Measurements from ENCODE around the gene JARID2.

Gene JARID2

DNA sequence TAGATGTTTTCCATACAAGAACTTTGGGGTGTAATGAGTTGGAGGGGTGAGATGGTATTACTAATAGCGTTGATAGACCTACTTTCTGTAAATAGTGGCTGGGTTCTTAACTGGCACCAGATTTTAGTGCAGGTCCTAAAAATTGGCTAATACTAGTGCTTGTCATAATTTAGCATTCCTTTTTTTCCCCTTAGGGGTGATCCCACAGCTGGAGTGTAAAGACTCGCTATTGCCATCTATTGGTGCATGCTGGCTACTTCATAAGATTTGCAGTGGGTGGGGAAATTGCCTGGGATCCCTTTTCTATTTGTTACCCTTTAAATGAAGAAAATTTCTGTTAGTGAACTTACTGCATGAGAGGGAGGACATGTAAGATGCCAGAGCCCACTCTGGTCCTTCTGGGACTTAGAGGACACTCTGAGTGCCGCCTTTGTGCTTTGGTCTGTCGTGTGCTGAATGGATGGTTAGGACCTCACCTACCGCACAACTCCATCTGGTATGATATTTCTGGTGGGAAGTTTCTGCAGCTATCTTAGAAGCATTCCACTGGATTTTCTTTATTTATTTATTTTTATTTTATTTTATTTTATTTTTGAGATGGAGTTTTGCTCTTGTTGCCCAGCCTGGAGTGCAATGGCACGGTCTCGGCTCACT lies 195.5 kb downstream of the JARID2 start:
- DNase-seq (ENCODE audit: low read depth) = peak; percentile 69

DNA sequence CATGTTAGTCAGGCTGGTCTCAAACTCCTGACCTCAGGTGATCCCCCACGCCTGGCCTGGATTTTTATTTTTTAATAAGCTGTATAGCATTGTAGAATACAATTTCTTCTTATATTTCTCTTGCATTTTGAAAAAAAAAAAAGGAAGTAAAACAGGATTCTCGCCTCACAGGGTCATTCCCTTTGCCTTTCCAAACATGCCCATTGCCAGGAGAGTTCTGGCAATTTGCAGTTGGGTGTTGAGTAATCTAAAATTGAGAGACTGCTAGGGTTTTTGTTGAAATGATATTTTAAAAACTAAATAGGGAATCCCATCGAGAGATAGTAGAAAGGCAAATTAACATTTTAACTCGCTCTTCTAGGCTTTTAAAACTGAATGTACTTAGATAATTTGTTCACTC lies 196.1 kb downstream of the JARID2 start:
- DNase-seq (ENCODE audit: low read depth) = no peak

DNA sequence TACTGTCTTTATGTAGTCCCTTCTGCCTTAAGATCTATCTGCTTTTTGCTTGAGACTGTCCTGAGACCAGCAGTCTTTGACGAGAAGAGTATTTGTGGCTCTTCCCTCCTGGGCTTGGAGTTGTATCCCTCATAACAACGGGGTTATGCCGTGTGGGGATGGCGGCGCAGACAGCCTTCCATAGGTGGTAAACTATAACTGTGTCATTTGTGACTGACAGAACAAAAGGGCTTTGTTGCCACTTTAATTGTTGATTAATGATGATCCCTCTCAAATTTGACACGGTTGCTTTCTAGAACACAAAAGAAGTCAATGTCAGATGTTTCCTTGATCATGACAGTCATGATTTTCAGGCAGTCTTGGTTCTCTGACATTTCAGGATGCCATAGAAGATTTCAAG lies 196.6 kb downstream of the JARID2 start:
- no peak for DNase-seq (ENCODE audit: low read depth)

DNA sequence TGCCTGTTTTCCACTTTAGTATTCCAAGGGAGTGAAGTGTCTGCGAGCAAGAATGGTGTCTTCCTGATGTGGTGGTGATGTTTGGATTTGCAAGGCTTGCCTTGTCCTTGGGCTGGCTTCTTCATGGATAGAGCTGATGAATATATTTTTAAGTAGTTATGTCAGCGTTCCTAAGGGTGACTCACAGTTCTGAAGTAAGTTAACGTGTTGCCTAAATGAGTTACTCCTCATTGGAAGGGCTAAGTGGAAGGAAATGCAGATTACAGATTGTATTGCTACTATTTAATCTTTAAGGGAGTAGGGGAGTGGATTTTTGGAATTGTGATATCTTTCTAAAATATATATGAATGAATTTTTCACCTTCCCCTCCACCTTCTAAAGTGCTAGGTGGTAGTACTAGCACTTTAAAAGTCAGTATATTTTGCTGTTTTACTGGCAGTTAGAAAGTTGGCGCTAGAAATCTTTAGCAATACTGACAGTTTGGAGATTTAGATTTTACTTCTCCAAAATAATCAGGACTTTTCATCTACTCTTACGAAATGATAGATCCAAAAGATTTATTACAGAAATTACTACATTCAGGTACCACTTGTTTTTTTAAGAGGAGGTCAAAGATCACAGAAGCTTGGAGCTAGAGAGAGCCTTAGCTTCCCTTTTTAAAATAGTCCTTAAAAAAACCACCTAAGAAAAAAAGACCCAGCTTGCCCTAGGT lies 197.4 kb downstream of the JARID2 start:
- DNase-seq (ENCODE audit: low read depth) = peak; percentile 91

DNA sequence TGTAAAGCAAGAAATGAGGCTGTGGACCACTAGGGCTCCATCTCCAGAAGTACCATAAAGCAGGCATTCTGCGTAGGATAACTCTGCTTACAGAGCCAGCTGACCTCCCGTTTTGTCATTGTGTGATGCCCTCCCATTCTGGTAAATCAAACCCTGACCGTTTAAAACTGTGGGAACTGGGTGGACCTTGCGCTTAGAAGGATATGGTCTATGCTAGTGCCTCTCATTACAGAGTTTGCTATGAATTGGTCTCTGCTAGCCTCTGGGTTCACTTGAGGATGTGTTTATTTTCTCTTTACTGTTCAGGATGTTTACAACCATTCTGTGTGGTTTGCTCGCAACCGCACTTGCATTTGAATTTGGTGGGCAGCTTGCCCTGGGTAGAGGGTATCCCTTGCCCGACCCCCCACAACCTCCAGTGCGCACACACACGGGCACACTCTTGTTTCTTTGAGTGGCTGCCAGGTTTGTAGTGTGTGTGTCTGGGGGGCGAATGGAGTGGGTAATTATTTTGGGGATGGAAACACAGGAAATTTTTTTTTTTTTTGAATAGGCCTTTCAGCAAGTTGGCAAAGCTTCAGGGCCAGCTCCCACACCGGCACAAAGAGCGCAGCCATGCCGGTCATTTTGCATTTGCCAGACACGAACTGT lies 198.3 kb downstream of the JARID2 start:
- peak; percentile 43 for DNase-seq (ENCODE audit: low read depth)

DNA sequence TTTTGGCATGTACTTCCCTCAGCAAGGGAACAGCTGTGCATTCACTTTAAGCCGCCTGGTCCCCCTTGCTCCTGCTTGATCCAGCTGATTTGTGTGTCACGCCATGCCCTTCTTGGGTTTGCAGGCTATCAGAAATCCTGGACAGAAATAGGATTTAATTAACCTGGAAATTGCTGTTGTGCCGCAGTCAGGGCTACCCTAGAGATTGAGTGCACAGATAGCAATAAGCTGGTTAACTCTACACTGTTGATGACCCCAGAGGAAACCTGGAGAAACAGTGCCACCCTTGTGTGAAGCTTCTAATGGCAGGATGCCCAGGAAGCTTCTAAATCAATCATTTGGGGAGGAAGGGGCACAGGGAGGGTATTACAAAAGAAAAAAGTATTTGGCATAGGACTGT lies 199.0 kb downstream of the JARID2 start:
- no peak for DNase-seq (ENCODE audit: low read depth)

DNA sequence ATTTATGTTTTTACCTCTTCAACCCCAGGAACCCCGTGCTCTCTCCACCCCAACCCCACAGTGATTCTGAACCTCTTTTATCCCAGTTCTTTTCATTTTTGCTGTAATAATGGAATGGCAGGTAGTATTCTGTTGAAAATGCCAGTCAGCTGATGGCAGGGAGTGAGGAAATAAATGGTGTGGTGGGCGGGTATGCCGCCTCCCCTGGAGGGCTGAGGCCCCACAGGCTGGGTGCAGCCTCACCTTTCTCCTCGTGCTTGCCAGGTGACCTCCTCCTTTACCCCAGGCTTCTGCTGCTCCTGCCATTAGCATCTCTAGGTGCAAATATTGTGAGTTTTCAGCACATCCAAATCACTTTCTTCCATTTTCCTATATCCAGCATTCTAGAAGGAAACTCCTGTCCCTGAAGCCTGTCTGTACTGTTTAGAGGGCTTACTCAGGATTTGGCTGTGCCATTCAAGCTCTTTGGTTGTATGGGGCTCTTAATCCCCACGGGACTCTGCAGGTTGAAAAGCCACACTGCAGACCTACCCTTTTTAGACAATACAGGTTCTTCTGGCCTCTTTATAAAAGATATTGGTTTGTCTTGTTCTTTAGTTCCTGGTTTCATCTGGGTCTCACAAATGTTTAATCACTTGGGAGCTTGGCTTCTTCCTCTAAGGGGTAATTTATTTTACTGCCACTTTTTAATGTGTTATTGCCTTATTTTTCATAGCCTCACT lies 201.8 kb downstream of the JARID2 start:
- no peak for DNase-seq (ENCODE audit: low read depth)

DNA sequence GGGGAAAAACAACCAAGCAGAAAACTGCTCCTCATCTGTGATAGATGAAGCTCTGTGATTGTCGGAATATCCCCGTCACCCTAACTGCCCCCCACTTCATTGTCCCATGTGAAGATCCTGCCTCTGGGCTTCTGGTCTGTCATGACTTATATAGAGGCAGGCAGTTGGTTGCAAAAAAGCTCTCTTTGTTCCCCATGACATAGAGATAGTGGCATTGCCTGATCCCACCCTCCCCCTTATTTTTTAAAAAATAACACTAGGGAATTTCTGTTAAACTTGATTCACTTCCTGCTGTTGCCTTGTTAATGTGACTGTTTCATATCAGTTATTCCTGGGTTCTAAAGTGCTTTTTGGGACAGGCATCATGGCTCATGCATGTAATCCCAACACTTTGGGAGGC lies 203.1 kb downstream of the JARID2 start:
- no peak for DNase-seq (ENCODE audit: low read depth)

DNA sequence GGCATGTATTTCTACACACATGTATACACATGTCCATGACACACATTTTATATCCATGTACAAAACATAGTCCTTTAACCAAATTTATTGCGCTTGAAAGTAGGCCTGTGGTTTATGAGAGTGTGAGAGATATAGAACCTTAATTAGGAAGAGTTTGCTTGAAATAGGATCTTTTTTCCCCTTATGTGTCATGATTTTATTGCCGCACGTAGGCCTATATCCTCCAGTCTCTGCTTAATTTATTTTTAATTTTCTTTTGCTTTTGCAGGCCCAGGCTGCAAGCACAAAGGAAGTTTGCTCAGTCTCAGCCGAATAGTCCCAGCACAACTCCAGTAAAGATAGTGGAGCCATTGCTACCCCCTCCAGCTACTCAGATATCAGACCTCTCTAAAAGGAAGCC lies 205.9 kb downstream of the JARID2 start:
- no peak for DNase-seq (ENCODE audit: low read depth)

DNA sequence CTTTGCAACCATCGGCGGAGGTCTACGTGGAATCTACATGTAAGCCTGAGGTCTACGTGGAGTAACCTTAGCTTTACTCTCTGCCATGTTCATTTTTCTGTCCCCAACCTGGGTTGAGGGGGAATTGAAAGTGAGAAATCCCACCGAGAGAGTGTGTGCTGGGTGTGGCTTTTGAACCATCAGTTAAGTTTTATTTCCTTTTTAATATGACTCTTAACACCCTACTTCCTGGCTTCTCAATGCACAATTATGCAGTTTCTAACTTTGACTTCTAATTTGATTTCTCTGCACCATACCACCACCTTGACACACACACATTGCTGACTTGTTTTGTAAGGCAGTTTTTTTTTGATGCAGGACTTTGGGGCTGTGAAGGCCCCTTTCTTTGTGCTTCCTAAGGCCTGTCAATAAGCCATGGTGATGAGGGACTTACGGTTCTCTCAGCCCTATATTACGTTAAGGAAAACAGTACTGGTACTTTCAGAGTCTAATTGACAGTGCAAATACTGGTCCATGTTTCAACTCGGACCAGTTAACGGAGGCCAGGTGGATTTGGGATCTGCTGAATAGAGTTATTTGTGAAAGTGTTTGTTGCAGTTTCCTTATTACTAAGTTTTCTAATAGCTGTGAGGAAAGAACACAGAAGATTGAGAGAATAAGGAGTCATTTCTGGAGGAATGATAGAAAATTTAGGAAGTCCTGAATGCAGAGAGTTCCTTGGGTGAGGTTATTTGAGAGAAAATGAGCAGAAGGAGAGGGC lies 206.5 kb downstream of the JARID2 start:
- DNase-seq (ENCODE audit: low read depth) = no peak

DNA sequence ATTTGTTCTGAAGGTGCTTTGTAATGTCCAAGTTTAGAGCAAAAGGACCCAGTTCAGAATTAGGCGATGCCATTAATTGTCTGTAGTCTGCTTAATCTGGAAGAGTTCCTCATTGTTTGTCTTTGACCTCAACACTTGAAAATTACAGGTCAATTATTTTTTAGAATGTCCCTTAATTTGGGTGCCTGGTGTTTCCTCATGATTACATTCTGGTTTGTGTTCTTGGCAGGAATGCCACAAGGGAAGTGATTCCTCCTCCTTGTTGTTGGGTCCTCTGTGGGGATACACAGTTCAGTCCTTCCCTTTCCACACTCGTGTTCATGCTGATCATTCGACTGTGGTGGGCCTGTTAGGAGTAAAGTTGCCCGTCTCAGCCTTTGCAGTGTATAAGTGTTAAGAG lies 207.3 kb downstream of the JARID2 start:
- DNase-seq (ENCODE audit: low read depth) = no peak

DNA sequence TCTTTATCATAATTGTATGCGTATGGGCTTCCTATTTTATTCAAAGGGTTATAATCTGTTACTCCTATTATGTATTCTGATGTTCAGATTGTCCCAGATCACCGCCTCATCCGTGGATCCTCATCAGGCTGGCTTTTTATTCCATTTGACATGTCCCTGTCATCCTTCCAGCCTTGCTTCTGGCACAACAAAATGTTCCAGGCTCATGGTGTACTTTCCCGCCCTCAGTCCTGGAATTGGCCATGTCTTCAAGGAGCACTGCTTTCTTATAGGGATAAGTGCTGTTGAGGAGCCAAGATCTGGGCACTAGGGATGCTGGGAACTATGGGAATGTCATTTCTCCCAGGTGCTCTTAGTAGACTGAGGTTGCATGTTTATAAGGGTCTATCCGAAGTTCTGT lies 207.8 kb downstream of the JARID2 start:
- no peak for DNase-seq (ENCODE audit: low read depth)

DNA sequence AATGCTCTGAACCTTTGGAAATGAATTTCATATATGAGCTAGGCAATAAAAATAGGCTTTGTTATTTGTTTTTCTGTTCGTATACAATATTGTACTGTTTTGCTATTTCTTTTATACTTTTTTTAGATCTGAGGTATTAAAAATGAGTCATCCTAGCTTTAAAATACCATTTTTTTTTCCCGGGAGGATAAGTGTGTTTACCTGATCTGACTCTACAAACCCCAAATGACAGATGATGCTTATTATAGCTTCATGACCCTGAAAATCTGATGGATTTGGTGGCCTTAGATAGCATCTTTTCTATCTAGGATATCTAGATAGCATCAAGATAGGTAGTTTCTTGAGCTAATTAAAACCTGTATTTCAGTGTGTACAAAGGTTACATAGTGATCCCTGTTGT lies 210.6 kb downstream of the JARID2 start:
- DNase-seq (ENCODE audit: low read depth) = peak; percentile 22

DNA sequence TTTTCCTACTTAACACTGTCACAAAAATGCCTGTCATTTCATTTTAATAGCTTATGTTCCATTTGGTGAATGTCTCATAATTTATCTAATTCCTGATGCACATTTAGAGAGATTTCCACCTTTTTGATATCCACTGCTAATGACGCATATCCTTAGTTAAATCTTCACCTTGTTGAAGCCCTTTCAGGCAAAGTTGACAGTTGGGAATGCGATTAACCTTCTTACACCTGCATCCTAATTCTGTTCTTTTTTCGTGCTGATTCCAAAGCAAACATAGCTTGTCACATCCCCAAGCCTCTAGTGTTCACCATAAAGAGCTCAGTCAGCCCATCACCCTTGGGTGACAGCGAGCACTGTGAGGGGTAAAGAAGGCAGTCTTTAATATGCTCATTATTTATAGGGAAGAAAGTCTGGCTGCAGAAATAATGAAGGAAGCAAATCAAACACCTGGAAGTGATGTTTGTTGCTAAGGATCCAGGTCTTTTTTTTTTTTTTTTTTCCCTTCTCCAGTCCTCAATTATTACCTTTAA lies 211.3 kb downstream of the JARID2 start:
- DNase-seq (ENCODE audit: low read depth) = no peak

DNA sequence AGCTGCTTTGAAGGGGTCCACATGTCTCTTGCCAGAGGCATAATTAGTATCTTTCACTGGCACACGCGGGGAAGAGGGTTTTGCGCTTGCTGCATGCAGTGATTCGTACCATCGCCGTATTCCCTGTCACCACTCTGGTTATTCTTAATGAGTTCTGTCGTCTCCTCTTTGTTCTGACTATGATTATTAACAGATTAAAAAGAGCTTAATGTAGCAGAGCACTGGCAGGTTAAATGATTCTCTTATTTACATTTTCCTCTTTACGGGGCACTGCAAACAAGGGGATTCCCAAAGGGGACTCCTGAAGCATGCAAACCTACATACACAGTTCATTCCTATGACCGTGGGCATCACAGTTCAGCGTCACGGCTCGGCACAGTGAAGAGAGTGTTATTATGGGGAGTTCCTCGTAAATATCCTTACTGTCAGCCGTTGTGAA lies 212.2 kb downstream of the JARID2 start:
- no peak for DNase-seq (ENCODE audit: low read depth)

DNA sequence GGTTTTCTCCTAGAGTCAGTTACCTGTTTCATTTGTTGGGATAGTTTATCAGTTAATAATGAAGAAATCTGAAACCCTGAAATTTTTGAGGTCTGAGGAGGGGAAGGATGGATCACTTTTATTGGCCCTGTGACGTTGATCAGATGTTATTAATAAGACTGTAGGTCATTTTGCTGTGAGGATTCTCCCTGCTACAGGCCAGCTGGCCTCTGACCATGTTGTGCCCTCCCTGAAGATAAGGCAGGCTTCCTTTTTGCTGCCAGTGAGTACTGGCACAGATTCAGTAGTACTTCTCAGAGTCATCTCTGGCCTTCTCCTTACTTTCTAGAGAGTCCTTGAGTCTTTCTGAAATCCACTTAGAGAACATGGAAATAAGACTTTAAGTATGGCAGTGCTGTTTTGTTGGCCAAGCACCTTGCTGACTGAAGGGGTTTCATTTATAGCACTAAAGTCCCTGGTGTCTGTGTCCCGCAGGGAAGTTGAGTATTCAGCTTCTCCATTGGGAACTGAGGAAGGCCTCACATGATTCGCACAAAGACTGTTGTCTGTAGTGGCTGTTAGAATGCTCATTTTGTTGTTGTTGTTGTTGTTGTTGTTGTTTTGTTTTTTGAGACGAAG lies 214.3 kb downstream of the JARID2 start:
- no peak for DNase-seq (ENCODE audit: low read depth)

DNA sequence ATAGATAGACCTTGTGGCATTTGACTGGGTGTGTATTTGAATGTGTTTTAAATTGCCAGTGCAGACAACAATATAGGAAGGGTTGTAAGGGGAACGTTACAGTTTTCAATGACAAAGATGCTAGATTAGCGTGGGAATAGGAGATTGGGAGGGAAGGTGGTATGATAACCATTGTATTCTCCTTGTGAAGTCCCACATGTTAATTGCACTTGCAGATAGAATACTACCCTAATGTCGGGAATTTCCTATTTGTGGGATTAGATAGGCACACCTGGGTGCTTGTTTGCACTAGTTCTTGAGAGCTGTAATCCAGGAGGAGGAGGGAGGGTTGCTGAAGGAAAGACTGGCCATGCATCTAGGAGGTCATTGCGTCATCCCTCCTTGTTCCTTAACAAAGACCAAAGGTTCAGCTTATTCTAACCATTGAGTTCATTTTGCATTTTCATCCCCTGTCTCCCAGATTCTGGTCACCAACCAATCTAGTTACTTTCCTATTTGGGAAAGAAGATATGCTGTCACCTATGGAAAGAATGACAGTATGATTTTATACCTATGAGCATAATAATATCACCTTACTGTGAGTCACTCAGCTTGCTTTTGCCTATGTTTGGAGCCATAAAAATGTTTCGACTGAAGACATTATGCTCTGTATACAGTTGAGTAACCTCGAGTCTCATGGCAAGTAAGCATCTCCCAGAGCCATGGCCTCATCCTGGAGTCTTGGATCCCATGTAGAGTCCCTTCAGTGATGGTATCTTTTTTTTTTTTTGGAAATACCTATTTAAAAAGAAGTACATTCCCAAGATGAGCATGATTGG lies 215.5 kb downstream of the JARID2 start:
- DNase-seq (ENCODE audit: low read depth) = no peak

DNA sequence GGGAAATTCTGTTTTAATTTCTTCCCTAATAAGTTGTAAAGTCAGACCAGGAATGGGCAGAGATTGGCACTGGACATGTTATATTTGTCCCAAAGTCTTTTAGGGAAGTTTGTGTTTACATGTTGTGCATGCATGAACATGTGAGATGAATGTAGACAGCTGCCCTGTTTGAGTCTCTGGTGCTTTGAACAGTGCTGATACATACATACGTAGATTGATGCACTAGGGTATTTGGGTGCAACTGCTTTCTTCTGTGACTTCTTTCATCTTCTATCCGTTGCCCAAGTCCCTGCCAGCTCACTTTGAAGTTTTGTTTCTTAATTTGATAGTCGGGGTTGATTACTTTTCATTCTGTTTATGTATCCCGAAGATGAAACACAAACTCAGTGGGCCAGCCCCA lies 216.4 kb downstream of the JARID2 start:
- no peak for DNase-seq (ENCODE audit: low read depth)

DNA sequence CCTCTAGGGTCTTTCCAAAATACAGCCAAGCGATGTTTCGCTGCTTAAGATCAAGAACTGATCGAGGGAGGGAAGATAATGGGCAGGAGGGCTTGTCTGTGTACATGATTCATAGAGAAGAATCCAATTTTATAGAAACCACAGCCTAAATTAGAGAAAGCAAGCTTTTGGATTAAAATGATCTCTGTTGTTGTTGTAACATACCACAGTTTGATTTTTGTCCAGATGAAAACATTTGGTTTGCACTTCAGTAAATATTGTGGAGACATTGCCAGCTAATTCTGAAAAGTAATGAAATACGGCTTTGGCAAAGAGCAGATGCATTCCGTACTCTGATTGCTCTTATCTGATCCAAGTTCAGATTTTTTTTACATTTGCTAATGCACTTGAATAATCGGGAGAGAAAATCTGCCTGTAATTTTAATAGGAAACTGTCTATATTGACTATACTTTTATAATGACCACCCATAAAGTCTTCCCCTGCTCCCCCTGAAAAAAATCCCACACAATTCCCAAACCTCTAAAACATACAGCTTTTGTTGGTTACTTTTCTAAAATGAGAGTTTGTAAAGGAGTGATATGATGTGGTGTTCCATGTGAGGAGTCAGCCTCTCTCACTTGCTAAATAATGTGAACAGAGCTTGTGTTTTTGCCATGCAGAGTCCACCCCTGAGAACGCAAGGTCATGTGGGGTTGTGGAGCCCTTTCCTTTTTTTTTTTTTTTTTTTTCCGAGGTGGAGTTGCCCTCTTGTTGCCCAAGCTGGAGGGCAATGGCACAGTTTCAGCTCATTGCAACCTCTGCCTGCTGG lies 217.1 kb downstream of the JARID2 start:
- peak; percentile 59 for DNase-seq (ENCODE audit: low read depth)

Data from iris pigment epithelial cell (primary cell).